ENCODE measurements around the gene CPEB4.

DNA sequence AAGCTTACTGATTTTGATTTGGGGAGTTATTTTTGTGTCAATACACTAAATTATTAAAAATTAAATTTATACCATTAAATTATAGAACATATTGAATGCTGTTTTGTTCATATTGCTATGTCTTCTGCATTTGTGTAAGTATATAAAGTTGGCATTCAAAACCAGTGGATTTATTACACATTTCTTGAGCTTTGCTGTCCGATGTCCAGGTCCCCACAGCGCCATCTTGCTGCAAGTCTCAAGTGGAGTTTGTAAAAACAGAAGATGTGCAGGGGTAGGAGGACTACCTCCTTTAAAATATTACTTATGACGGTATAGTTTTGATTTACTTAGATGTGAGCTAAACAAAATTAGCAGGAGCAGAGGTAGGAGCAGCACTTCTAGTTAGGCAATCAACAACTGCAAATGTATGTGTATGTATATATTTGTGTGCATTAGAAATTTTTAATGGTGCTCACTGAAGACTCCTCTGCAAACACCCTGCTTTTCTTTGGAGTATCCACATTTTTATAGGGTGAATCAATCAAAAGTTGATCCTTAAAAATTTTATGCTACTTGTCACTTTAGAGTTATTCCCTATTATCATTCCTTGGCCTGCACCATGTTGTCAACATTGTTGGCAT lies 37.4 kb downstream of the CPEB4 start:
- TF ChIP-seq, protein P1, sequence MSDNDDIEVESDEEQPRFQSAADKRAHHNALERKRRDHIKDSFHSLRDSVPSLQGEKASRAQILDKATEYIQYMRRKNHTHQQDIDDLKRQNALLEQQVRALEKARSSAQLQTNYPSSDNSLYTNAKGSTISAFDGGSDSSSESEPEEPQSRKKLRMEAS (IDR thresholded peaks at IDR 0.05): no peak
- TF ChIP-seq RAD21 (IDR thresholded peaks at IDR 0.05) (peak; percentile 39 to 48), TAF1 (conservative IDR thresholded peaks at IDR 0.05) (no peak), HNF4G (IDR thresholded peaks at IDR 0.05) (no peak), SP1 (IDR thresholded peaks at IDR 0.05) (no peak), YY1 (IDR thresholded peaks at IDR 0.05) (no peak), FOXA2 (IDR thresholded peaks at IDR 0.05) (no peak)
- TF ChIP-seq, protein P2, sequence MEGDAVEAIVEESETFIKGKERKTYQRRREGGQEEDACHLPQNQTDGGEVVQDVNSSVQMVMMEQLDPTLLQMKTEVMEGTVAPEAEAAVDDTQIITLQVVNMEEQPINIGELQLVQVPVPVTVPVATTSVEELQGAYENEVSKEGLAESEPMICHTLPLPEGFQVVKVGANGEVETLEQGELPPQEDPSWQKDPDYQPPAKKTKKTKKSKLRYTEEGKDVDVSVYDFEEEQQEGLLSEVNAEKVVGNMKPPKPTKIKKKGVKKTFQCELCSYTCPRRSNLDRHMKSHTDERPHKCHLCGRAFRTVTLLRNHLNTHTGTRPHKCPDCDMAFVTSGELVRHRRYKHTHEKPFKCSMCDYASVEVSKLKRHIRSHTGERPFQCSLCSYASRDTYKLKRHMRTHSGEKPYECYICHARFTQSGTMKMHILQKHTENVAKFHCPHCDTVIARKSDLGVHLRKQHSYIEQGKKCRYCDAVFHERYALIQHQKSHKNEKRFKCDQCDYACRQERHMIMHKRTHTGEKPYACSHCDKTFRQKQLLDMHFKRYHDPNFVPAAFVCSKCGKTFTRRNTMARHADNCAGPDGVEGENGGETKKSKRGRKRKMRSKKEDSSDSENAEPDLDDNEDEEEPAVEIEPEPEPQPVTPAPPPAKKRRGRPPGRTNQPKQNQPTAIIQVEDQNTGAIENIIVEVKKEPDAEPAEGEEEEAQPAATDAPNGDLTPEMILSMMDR (IDR thresholded peaks at IDR 0.05; ENCODE audit: low read depth, low read length, missing input control): no peak
- TF ChIP-seq, protein P3, sequence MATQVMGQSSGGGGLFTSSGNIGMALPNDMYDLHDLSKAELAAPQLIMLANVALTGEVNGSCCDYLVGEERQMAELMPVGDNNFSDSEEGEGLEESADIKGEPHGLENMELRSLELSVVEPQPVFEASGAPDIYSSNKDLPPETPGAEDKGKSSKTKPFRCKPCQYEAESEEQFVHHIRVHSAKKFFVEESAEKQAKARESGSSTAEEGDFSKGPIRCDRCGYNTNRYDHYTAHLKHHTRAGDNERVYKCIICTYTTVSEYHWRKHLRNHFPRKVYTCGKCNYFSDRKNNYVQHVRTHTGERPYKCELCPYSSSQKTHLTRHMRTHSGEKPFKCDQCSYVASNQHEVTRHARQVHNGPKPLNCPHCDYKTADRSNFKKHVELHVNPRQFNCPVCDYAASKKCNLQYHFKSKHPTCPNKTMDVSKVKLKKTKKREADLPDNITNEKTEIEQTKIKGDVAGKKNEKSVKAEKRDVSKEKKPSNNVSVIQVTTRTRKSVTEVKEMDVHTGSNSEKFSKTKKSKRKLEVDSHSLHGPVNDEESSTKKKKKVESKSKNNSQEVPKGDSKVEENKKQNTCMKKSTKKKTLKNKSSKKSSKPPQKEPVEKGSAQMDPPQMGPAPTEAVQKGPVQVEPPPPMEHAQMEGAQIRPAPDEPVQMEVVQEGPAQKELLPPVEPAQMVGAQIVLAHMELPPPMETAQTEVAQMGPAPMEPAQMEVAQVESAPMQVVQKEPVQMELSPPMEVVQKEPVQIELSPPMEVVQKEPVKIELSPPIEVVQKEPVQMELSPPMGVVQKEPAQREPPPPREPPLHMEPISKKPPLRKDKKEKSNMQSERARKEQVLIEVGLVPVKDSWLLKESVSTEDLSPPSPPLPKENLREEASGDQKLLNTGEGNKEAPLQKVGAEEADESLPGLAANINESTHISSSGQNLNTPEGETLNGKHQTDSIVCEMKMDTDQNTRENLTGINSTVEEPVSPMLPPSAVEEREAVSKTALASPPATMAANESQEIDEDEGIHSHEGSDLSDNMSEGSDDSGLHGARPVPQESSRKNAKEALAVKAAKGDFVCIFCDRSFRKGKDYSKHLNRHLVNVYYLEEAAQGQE (IDR thresholded peaks at IDR 0.05): no peak
- TF ChIP-seq, protein P4, sequence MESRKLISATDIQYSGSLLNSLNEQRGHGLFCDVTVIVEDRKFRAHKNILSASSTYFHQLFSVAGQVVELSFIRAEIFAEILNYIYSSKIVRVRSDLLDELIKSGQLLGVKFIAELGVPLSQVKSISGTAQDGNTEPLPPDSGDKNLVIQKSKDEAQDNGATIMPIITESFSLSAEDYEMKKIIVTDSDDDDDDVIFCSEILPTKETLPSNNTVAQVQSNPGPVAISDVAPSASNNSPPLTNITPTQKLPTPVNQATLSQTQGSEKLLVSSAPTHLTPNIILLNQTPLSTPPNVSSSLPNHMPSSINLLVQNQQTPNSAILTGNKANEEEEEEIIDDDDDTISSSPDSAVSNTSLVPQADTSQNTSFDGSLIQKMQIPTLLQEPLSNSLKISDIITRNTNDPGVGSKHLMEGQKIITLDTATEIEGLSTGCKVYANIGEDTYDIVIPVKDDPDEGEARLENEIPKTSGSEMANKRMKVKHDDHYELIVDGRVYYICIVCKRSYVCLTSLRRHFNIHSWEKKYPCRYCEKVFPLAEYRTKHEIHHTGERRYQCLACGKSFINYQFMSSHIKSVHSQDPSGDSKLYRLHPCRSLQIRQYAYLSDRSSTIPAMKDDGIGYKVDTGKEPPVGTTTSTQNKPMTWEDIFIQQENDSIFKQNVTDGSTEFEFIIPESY (IDR thresholded peaks at IDR 0.05): no peak
